Subcutaneous adipose tissue (tissue), 4 donors: Measurements from ENCODE around the gene ARHGEF4. TPM values are rescaled to one million over a fixed set of nuclear protein-coding genes. Genes with fewer than 3 reads are reported as not detected.

Experiments
- CTCF ChIP-seq: fragments of 450-650 bp; IDR thresholded peaks from one replicate; pipeline ENCODE4 v1.5.1; 2016; ENCODE audit warnings: low read depth, mild to moderate bottlenecking, control low read depth, antibody characterized with exemption, moderate library complexity
- total RNA-seq, 4 donors: library from RNA; depleted of rRNA; stranded (reverse); fragments of >200 nt; gene quantifications; one replicate each; pipeline ENCODE4 v1.1.0, GENCODE V29; 2016

Gene ARHGEF4
- total RNA-seq, 4 donors from 2014 or later, result 4.8 to 17.9 (median 9.8) TPM

- TF ChIP-seq CTCF, result no peak
Measured at GRCh38 chr2:130830538-130830937, 6.2 kb upstream of the ARHGEF4 start.

- no peak for TF ChIP-seq CTCF
Measured at GRCh38 chr2:130831356-130831755, 5.4 kb upstream of the ARHGEF4 start.

- TF ChIP-seq CTCF, result no peak
Measured at GRCh38 chr2:130832296-130832940, 4.3 kb upstream of the ARHGEF4 start.

- no peak for TF ChIP-seq CTCF
Measured at GRCh38 chr2:130834091-130834930, 2.4 kb upstream of the ARHGEF4 start.

GRCh38 chr2:130834931-130835765 is 1.6 kb upstream of the ARHGEF4 start:
- no peak for TF ChIP-seq CTCF

GRCh38 chr2:130835766-130836015 is 1.0 kb upstream of the ARHGEF4 start:
- no peak for TF ChIP-seq CTCF
